A549 treated with AZD2906 at 1 μM for 4 hours (cell line): ENCODE results near the gene RIC8A. TPM values are rescaled to one million over a fixed set of nuclear protein-coding genes. Genes with fewer than 3 reads are reported as not detected.

Experiments used
- total RNA-seq: library from RNA; stranded (reverse); fragments of 200-300 nt; extraction: Qiagen RNA extraction; gene quantifications from 5 replicates; pipeline ENCODE4 v1.2.3, GENCODE V29; 2022

RIC8A gene
- total RNA-seq: 118 to 135 TPM (median 122 TPM) in 5 replicates

DNA sequence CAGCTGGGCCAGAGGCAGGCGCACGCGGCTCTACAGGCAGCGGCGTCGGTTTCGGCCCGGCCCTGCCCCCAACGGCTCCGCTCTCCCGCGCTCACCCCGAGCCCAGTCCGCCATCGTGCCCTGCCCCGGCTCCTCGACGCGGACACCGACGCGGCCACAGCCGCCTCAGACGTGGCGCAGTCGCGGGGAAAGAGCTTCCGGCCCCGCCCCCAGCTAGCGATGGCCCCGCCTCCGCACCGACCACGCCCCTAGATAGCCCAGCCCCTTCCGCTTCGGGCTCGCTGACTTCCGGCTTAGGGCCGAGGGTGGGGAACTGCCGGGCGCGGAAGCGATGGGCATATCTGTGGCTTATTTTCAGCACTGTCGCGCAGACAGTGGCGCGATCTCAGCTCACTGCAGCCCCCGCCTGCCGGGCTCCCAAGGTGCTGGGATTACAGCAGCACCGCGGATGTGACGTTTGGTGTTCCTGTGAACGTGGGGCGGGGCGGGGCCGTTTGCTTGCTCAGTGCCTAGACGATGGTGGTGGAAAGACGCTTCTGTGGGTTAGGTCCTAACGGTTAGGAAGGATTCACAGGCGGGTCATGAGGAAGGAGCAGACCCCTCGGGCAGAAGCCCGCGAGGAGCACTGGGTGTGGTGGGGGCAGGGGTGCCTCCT lies at the start of gene RIC8A, which contains the start of gene BET1L:
TSS of gene RIC8A (plus strand) at position 501 of the 655 bp plus-strand sequence. CDS start 1,147 bp downstream, outside the sequence.
TSS of gene BET1L (minus strand) at position 192 of the 655 bp plus-strand sequence. CDS start at position 114, 78 bp downstream.

DNA sequence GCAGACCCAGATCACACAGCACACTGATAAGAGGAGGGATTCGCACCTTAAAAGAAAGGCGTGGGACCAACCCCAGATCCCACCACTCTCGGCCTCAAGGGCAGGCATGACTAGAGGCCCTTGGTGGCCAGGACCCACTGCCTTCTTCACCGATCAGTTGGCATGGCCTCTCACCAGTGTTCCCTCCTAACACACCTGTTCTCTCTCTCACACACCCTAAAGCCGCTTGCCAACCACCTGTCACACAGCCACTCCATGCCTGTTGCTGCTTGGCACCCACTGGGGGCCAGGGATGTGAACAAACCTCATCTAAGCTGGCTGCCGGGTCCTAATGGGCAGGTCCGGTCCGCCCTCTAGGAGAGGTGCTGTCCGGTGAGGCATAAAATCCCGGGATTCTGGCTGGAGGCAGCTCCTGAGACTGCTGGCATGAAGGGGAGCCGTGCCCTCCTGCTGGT lies 14.8 kb upstream of the RIC8A start, which contains the start of gene SCGB1C1:
TSS of gene SCGB1C1 (plus strand) at position 405 of the 455 bp plus-strand sequence. CDS start at position 427, 22 bp downstream.

DNA sequence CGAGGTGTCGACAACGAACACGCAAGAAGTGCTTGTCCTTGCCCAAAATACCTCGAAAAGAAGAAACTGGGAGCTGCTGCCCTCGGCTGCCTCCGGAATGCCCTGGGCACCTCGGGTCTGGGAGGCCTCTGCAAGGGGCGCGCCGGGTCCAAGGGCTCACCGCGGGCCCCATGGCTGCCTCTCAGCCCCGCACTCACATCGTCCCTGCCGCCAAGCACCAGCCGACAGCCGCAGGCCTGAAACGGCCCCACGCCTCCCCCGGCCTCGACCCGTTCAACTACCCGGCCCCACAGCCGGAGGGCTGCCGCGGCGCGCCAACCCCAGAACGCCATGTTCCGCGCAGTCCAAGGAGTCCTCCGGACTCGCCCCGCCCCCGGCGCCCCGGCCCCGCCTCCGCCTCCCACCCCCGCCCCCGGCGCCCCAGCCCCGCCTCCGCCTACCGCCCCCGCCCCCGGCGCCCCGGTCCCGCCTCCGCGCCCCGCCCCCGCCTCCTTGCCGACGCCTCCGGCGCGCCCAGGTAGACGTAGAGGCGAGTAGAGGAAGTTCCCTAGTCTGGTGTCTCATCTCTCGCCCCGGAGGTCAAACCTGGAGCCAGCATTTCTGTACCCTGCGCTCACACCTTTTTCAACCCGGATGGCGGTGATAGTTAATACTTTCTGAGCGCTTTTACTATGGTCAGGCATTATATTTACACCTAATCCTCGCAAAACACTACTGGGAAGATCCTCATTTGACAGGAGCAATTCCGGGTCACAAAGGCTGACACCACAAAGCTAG lies 28.7 kb downstream of the RIC8A start, which contains the start of gene SIRT3:
TSS of gene SIRT3 (minus strand) at position 346 of the 777 bp plus-strand sequence. CDS start at position 332, 14 bp downstream.

DNA sequence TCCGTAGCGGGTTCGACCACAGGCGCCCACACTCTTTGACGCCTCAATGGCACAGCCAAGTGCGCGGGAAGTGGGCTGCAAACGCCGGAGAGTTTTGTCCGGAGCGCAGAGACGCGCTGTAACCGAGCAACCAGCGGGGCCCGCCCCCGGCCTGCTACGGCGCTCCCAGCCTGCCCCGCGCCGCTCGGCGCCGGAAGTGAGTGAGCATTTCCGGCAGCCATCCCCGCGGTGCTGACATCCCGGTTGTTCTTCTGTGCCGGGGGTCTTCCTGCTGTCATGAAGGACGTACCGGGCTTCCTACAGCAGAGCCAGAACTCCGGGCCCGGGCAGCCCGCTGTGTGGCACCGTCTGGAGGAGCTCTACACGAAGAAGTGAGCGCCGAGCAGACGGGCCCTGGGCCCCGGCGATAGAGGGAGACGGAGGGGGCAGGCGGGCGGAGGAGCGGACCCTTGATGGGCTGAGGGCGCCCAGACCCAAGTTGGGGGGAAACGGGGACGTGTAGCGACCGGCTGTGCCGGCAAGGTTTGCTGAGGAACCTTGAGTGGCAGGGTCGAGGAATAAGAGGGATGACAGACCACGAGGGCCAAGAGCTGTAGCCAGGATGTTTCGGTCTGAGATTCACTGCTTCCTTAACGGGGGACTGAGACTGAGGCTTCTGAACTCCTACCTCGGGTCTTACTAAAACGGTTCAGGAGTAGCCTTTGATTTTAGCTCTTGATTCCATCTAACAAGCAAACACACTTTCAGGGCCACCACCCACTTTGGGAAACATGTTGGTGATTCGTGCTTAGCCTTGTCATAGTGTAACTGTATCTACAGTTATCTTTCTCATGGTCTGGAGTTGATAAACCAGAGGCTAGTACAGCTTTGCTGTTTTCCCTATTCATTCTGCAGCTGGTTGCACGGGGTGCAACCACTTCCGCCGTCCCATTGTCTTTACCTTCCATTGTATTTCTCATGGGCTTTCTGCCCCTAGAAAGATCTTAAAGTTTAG lies 29.6 kb downstream of the RIC8A start, which contains the start of gene PSMD13:
TSS of gene PSMD13 (plus strand) at position 203 of the 994 bp plus-strand sequence. CDS start at position 277, 74 bp downstream.

Other genes starting within 250 kb of the RIC8A start
- not detected in 5 replicates for gene SCGB1C1, start 14.6 kb upstream of the RIC8A start, total RNA-seq
- 41.3 to 47.1 TPM (median 45.4 TPM) in 5 replicates for gene BET1L, start 309 bp upstream of the RIC8A start, total RNA-seq
- gene SIRT3, start 28.6 kb downstream of the RIC8A start, total RNA-seq: 18.3 to 23.6 TPM (median 22.7 TPM) in 5 replicates
- gene PSMD13, start 29.3 kb downstream of the RIC8A start, total RNA-seq: 157 to 204 TPM (median 164 TPM) in 5 replicates
- gene NLRP6, start 70.7 kb downstream of the RIC8A start, total RNA-seq: 0.03 TPM in 1 of 5 replicates, not detected in the others
- 6.1 to 13.2 TPM (median 9.8 TPM) in 5 replicates for gene PGGHG, start 81.4 kb downstream of the RIC8A start, total RNA-seq
- gene IFITM5, start 91.8 kb downstream of the RIC8A start, total RNA-seq: not detected in 5 replicates
- 57.4 to 69.3 TPM (median 61.5 TPM) in 5 replicates for gene IFITM2, start 100.1 kb downstream of the RIC8A start, total RNA-seq
- 0.26 to 0.37 TPM (median 0.29 TPM) in 5 replicates for gene IFITM1, start 106.3 kb downstream of the RIC8A start, total RNA-seq
- 19.8 to 37.9 TPM (median 31.0 TPM) in 5 replicates for gene IFITM3, start 113.2 kb downstream of the RIC8A start, total RNA-seq
- gene B4GALNT4, start 161.8 kb downstream of the RIC8A start, total RNA-seq: 9.8 to 19.5 TPM (median 14.0 TPM) in 5 replicates
- 30.1 to 40.1 TPM (median 38.2 TPM) in 5 replicates for gene PKP3, start 186.5 kb downstream of the RIC8A start, total RNA-seq
- 57.4 to 92.9 TPM (median 91.1 TPM) in 5 replicates for gene SIGIRR, start 207.3 kb downstream of the RIC8A start, total RNA-seq
- gene ANO9, start 234.3 kb downstream of the RIC8A start, total RNA-seq: 0.44 to 1.1 TPM (median 0.70 TPM) in 5 replicates
- 34.6 to 45.9 TPM (median 44.3 TPM) in 5 replicates for gene PTDSS2, start 242.6 kb downstream of the RIC8A start, total RNA-seq